GM21381 (cell line): Measurements from ENCODE around the gene STT3A.
"Not testable (repeated sequence)": the region's sequence is repeated elsewhere in the genome, so short reads cannot be mapped to it uniquely, and the experiment has no call there.

Source experiments
- ATAC-seq: cut with Tn5 transposase; IDR thresholded peaks from one replicate; pipeline ENCODE4 v1.9.1; 2021; ENCODE audit warnings: mild to moderate bottlenecking, moderate library complexity; ENCODE audit not compliant: unreplicated experiment

STT3A gene

GRCh38 chr11:125592305-125593113 is at the start of gene STT3A:
STT3A (plus strand) TSS chr11:125592852; CDS start chr11:125595916, 3,064 bp downstream.
- ATAC-seq = peak; percentile 97

- ATAC-seq = no peak
Observed at GRCh38 chr11:125550780-125551179, 41.9 kb upstream of the STT3A start.

- no peak for ATAC-seq
Observed at GRCh38 chr11:125551835-125552342, 40.8 kb upstream of the STT3A start.

GRCh38 chr11:125552927-125553326 is 39.7 kb upstream of the STT3A start:
- no peak for ATAC-seq

GRCh38 chr11:125553357-125553756 is 39.3 kb upstream of the STT3A start:
- no peak for ATAC-seq

GRCh38 chr11:125554038-125554437 is 38.6 kb upstream of the STT3A start:
- ATAC-seq = no peak

- no peak for ATAC-seq
Observed at GRCh38 chr11:125559888-125560287, 32.8 kb upstream of the STT3A start.

GRCh38 chr11:125561924-125562323 is 30.7 kb upstream of the STT3A start:
- ATAC-seq = no peak

GRCh38 chr11:125562430-125562829 is 30.2 kb upstream of the STT3A start:
- ATAC-seq = no peak

GRCh38 chr11:125564357-125564756 is 28.3 kb upstream of the STT3A start:
- no peak for ATAC-seq

- ATAC-seq = no peak
Observed at GRCh38 chr11:125566235-125566634, 26.4 kb upstream of the STT3A start.

- ATAC-seq = peak; percentile 97
Observed at GRCh38 chr11:125568970-125569914, 23.4 kb upstream of the STT3A start, which contains the start of gene EI24. EI24 (plus strand) TSS chr11:125569477; CDS start chr11:125572528, 3,051 bp downstream.

- ATAC-seq = no peak
Observed at GRCh38 chr11:125569915-125570621, 22.6 kb upstream of the STT3A start.

GRCh38 chr11:125570952-125571351 is 21.7 kb upstream of the STT3A start:
- no peak for ATAC-seq

GRCh38 chr11:125572916-125573315 is 19.7 kb upstream of the STT3A start:
- no peak for ATAC-seq

- not testable (repeated sequence) for ATAC-seq
Observed at GRCh38 chr11:125577181-125577580, 15.5 kb upstream of the STT3A start.

GRCh38 chr11:125578783-125579182 is 13.9 kb upstream of the STT3A start:
- no peak for ATAC-seq

- ATAC-seq = no peak
Observed at GRCh38 chr11:125579811-125580210, 12.8 kb upstream of the STT3A start.

- ATAC-seq = no peak
Observed at GRCh38 chr11:125583496-125583895, 9.2 kb upstream of the STT3A start.

- ATAC-seq = no peak
Observed at GRCh38 chr11:125585487-125585886, 7.2 kb upstream of the STT3A start.

GRCh38 chr11:125586623-125587022 is 6.0 kb upstream of the STT3A start:
- no peak for ATAC-seq
